GM18858 (cell line): ENCODE measurements around the gene CPEB4.

Experiments
- ATAC-seq: cut with Tn5 transposase; IDR thresholded peaks from one replicate; pipeline ENCODE4 v1.9.1; 2021; ENCODE audit not compliant: unreplicated experiment

The CPEB4 gene

GRCh38 chr5:173884402-173885053 is 3.6 kb upstream of the CPEB4 start:
- ATAC-seq: no peak

DNA sequence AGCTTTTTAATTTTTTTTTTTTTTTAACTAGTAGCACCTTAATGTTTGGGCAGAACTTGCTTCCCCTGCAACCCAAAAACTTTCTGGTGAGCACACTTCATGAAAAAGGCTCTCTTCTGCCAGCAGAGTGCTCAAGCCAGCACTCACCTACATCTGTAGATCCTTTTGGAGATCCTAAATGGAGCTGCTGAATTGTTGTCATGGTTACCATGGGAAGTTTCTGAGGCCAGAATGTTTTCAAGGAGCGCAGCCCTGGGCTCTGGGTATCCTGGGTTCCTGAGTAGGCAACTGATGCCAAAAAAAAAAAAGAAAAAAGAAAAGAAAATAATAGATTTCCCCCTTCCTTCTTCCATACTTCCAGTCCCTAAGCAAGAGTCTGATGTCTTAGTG is 3.1 kb upstream of the CPEB4 start:
- no peak for ATAC-seq

GRCh38 chr5:173885475-173886010 is 2.6 kb upstream of the CPEB4 start:
- no peak for ATAC-seq

- no peak for ATAC-seq
Observed at GRCh38 chr5:173886150-173886549, 2.0 kb upstream of the CPEB4 start.

- no peak for ATAC-seq
Observed at GRCh38 chr5:173888473-173889131, 453 bp downstream of the CPEB4 start.

GRCh38 chr5:173890195-173890991 is 2.2 kb downstream of the CPEB4 start:
- no peak for ATAC-seq

GRCh38 chr5:173891308-173892116 is 3.4 kb downstream of the CPEB4 start:
- ATAC-seq: no peak

DNA sequence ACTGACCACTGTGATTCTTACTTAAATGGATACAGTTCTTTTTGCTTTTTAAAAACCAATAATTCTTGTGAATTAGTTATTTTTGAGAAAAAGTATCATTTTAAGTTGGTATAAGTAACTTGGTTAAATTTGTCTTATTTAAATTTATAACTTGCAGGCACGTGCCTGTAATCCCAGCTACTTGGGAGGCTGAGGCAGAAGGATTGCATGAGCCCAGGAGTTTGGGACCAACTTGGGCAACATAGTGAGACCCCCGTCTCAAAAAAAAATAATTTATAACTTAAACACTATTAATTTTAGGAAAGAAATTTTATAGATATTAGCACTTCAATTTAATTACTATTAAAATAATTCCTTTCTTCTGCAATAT is 5.0 kb downstream of the CPEB4 start:
- ATAC-seq: no peak

GRCh38 chr5:173895401-173896165 is 7.4 kb downstream of the CPEB4 start:
- ATAC-seq: no peak

DNA sequence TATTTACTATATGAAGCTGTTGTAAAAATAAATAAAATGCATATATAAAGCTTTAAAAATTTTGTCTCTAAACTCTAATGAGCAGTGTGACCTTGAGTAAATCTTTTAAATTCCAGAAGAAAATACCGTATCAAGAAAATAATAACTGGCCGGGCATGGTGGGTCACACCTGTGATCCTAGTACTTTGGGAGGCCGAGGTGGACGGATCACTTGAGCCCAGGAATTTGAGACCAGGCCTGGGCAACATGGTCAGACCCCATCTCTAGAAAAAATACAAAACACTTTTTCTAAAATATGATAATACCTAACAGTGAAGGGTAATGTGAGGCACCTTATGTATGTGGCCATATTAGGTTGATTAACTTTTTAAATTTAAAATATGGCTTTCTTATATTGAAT is 8.5 kb downstream of the CPEB4 start:
- no peak for ATAC-seq

DNA sequence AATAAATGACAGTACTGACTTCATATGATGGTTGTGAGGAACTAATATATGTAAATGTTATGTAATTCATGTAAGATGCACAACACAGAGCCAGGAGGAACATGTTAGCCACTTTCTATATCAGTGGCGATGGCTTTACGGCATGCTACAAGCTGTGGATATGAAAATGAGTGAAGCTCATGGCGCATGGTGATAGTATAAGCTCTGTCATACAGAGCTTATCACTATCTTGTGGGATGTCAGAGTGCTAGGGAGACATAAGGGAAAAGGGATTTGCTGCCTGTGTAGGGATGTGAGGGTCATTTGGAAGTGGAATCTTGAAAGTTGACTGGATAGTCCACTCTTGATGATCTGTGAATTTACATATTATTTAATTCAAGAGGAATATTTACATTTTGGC is 13.6 kb downstream of the CPEB4 start:
- no peak for ATAC-seq

DNA sequence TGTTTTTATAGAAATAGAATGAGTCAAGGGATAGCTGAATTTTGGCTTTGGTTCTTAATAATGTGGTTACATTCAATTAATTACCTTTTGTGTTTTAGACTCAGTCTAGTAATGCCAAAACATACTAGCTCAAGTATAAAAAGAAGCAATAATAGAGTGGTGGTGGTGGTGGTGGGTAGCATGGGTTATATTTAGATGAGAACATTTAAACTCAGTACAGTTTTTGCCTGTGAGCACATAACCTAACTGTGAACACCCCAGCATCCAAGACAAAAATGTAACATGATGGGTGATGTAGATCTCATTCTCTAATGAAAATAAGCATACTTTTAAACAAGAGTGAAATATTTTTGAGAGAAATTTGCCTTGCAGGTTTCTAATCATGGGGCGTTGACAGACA is 14.2 kb downstream of the CPEB4 start:
- no peak for ATAC-seq

DNA sequence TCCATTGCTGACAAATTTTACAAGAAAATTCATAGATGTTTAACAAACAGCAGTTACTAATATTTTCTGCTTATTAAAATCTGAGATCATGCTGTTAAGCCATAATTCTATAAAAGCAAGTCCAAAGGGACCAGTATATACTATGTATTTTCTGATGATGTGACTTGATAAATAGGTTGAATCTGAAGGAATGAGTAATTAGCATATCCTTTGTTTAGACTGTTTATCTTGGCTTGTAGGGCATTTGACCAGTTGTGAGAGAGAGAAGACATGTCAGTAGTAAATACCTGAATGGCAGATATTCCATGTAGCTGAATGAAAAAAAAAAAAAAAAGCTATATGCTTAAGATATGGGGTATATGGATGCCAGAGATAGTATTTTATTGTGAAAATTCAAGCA is 14.6 kb downstream of the CPEB4 start:
- no peak for ATAC-seq

DNA sequence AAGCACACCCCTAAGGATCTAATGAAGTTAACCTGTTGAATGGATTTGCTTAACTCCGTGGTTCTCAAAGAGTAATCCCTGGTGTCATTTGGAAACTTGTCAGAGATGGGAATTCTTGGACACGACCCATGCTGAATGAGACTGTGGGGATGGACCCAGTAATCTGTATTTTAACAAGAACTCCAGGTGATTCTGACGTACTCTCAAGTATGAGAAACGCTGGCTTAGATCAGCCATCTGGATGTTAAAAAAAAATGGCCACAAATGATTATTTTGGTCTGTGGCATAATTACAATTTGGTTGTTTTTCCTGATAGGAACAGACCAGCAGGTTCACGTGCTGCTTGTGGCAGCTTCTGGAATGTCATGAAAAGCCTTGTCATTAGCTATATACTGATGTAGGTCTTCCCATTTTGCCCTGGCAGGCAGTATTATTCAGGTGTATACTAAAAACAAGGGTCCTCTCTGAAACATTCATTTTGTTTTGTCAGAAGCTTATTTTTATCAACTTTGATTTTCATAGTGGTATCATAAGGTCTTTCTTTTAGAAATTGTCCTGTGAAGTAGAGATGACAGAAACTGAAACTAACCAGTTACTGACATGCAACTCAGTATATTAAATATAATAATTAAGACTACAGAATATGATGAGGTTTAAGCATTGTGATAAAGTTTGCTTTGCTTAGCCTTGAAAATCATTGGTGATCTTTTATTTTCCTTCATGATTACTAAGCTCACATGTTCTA is 15.4 kb downstream of the CPEB4 start:
- no peak for ATAC-seq

- no peak for ATAC-seq
Observed at GRCh38 chr5:173904151-173904550, 16.0 kb downstream of the CPEB4 start.

GRCh38 chr5:173907284-173907683 is 19.1 kb downstream of the CPEB4 start:
- no peak for ATAC-seq

- no peak for ATAC-seq
Observed at GRCh38 chr5:173907686-173908371, 19.7 kb downstream of the CPEB4 start.

DNA sequence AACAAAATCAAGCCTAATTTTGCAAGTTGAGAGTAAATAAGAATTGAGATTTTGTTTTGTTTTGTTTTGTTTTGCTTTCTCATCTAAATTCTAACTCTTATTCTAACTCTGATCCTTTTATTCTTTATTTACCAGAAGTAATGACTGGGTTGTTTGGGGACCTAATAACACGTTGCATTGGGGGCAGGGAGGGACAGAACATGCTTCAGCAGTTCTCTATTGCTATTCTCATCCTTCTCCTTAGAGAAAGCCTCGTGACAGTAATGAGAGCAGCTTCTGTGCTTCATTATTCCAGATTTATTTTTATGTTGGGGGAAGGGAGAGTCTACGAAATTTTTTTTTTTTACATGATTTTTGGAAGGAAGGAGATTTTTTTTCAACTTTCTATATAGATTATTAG is 21.1 kb downstream of the CPEB4 start:
- no peak for ATAC-seq

GRCh38 chr5:173910215-173910614 is 22.1 kb downstream of the CPEB4 start:
- no peak for ATAC-seq
